ENCODE measurements around the gene NPLOC4.

DNA sequence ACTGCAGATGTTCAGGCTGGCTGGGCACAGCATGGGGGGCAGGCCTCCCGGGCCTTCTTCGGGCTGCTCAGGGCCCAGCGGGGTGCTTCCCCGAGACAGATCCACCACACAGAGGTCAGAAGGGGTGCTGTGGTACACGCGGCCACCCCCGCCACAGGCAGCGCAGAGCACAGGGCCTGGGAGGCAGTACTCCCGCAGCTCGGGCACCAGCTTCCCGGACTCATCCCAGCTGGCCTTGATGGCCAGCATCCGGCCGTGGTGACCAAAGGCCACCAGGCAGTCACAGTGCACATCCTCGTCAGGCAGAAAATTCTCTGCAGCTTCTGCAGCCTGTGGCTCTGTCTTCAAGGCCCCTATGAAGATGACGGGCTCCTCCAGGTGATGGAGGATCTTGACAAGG lies 86.6 kb downstream of the NPLOC4 start:
- TF ChIP-seq CTCF (IDR thresholded peaks at IDR 0.05) (no peak), POLR2A (IDR thresholded peaks at IDR 0.05) (no peak)
